Head of caudate nucleus (tissue), 42 donors: ENCODE data around the gene SLC35F1.

Source experiments
- DNase-seq, 42 donors: peaks; one replicate each; pipeline versions ENCODE4 v3.0.0 to v3.0.0-alpha.2; 2020 to 2021; ENCODE audit warnings: mixed read lengths in 7 of 42
- intact Hi-C: fragments of 100-400 bp; cut with DNase I; formaldehyde crosslinking; loops from one replicate; pipeline ENCODE4 v1.15.0; 2022

The SLC35F1 gene

DNA sequence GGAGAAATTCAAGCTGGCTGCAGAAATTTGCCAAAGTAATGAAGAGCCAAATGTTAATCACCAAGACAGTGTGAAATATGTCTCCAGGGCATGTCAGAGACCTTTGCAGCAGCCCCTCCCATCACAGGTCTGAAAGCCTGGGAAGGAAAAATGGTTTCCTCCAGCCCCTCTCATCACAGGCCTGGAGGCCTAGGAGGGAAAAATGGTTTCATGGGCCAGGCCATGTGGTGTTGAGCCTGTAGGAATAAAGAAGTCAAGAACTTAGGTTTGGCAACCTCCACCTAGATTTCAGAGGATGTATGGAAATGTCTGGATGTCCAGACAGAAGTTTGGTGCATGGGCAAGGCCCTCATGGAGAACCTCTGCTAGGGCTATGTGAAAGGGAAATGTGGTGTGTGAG lies 185.0 kb downstream of the SLC35F1 start:
- intact Hi-C loops = no loop called here
- no peak for DNase-seq

- intact Hi-C loops = no loop called here
- no peak for DNase-seq
Observed at GRCh38 chr6:118097576-118097975, 190.5 kb downstream of the SLC35F1 start.

GRCh38 chr6:118100717-118101116 lies 193.7 kb downstream of the SLC35F1 start:
- no peak for DNase-seq

DNA sequence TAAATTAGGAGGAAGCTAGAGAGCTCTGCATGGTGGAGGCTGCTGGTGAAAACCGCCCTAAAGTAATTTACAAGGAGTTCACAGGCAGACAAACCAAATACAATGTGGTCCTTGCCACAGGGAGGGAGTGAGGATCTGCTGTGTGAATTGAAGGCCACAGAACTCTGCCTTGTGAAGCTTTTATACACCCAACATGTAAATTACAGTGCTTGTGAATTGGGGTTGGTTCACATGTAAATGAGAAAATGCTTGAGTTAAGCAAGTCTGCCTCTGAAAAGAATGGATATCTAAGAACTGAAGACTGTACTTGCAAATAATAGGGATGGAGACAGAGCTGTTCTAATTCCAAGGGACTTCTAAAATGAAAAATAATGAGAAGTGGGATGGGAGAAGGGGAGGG lies 194.2 kb downstream of the SLC35F1 start:
- intact Hi-C loops = no loop called here
- peak in 5 of 42 donors; percentile 9 to 38 (median 15) for DNase-seq

More at GRCh38 chr6:118100717-118101116, 193.7 kb downstream of the SLC35F1 start:
- intact Hi-C loops = no loop called here

DNA sequence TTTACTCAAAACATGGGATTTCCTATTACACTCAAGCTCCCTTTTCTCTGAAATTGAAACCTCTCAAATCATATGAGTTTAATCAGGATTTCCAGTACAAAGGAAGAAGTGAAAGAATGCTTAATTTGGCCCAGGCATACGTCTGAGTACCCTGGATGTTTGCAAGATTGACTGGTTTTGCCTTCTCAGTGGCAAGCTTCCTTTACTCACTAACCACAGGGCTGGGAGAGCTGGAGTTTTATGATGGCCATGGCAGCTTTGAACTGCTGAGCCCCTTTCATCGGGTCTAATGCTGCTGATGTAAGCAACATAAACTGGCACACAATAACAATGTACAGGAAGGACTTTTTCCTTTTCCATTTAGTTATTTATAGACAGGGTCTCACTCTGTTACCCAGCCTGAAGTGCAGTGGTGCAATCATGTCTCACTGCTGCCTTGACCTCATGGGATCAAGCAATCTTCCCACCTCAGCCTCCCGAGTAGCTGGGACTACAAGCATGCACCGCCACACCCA lies 194.8 kb downstream of the SLC35F1 start:
- DNase-seq = peak in 5 of 42 donors; percentile 10 to 39 (median 13)
- intact Hi-C loops = no loop called here

DNA sequence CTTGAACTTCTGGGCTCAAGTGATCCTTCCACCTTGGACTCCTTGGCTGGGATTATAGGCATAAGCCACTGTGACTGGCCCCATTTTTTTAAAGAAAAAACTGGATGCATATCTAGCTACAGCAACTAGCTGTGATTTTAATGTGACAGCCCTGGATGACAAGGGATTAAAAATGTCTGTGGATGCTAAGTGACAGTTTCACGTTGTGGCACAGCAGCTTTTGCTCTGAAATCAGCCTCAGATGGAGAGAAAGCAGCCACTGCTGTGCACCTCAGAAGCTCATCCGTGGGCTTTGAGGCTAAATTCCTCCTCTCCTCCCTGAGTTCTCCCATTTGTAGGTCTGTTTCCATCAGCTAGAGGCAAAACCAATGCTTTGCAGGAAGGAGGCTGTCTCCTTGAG lies 195.3 kb downstream of the SLC35F1 start:
- DNase-seq = peak in 19 of 42 donors; percentile 6 to 69 (median 22)
- intact Hi-C loops = no loop called here

GRCh38 chr6:118103381-118104146 lies 196.5 kb downstream of the SLC35F1 start:
- DNase-seq = peak in 1 of 42 donors; percentile 3
- intact Hi-C loops = no loop called here

GRCh38 chr6:118122161-118122725 lies 215.2 kb downstream of the SLC35F1 start:
- intact Hi-C loops = no loop called here
- DNase-seq = peak in 3 of 42 donors; percentile 11 to 43 (median 22)

DNA sequence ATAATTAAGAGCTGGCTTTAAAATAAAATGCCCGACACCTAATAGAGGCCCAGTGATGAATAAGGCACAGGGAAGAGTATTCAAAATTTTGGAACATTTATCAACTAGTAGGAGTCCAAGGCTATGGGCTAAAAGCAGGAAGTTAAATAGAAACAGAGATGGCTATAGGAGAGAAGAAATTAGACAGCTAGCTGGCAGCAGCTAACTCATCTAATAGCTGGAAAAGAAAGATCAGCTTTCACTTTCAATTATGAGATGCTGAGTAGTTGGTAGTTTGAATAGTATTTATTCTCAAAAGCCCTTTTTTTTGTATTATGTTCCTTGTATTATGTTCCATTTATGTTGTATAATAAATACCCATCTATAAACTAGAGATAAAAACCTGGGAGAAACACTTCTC lies 215.7 kb downstream of the SLC35F1 start:
- intact Hi-C loops = no loop called here
- no peak for DNase-seq

- DNase-seq = no peak
- intact Hi-C loops = no loop called here
Observed at GRCh38 chr6:118123503-118124037, 216.5 kb downstream of the SLC35F1 start.

GRCh38 chr6:118124851-118125250 lies 217.8 kb downstream of the SLC35F1 start:
- no peak for DNase-seq
- intact Hi-C loops = no loop called here

DNA sequence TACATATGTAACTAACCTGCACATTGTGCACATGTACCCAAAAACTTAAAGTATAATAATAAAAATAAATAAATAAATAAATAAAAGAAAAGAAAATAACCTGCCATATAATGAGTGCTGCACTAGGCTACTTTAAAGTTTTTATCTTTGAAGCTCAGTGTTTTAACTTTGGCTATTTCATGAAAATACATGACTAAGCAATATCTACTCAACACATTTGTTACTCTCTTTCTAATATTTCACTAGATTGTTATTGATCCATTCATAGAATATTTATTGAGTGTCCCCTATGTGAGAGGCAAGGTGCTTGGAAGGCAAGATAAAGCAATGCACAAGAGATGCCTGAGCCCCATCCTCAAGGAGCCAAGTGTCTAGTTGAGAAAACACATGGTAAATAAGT lies 221.7 kb downstream of the SLC35F1 start:
- no peak for DNase-seq
- intact Hi-C loops = no loop called here

GRCh38 chr6:118134206-118134605 lies 227.1 kb downstream of the SLC35F1 start:
- intact Hi-C loops = no loop called here

GRCh38 chr6:118134736-118135135 lies 227.7 kb downstream of the SLC35F1 start:
- intact Hi-C loops = no loop called here
- no peak for DNase-seq

More at GRCh38 chr6:118134206-118134605, 227.1 kb downstream of the SLC35F1 start:
- DNase-seq = no peak

- DNase-seq = no peak
Observed at GRCh38 chr6:118135371-118135770, 228.3 kb downstream of the SLC35F1 start.

GRCh38 chr6:118141211-118141610 lies 234.1 kb downstream of the SLC35F1 start:
- intact Hi-C loops = no loop called here
- DNase-seq = no peak

More at GRCh38 chr6:118135371-118135770, 228.3 kb downstream of the SLC35F1 start:
- intact Hi-C loops = no loop called here

- DNase-seq = no peak
- intact Hi-C loops = no loop called here
Observed at GRCh38 chr6:118146584-118146983, 239.5 kb downstream of the SLC35F1 start.

DNA sequence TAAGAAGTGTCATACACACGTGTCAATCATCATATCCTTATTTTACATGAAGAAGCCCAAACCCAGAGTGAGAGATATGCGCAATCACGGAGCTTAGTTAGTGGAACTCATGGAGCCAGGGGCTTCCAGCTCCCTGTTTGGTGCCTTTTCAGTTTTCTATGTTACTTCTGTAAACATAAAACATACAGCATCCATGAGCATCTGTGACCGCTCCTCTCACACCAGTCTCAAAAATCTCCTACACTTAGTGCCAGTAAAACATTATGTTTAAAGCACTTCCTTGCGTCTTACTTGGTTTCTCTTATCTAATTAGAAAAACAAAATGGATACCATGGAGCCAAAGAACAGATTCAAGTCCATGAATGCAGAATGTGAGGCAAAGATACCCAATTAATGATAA lies 240.4 kb downstream of the SLC35F1 start:
- intact Hi-C loops = no loop called here
- DNase-seq = no peak

DNA sequence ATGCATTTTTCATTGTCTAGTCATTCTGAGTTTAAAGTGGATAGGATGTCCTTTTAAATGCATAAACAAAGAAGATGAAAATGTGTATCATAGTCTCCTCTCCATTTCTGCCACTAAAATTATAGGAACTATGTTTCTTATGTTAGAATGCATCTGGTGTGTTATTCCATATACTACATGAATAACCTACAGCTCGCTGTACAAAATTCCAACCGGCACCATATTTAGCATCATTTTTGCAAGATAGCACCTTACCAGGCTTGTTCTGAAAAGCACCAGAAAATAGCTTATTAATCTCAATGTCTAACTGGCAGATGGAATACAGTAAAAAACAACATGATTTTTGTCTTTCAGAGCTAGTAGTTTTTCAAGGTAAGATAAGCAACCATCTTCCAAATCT lies 241.5 kb downstream of the SLC35F1 start:
- no peak for DNase-seq
- intact Hi-C loops = no loop called here

GRCh38 chr6:118152524-118152923 lies 245.5 kb downstream of the SLC35F1 start:
- no peak for DNase-seq

More at GRCh38 chr6:118152524-118152923, 245.5 kb downstream of the SLC35F1 start:
- intact Hi-C loops = no loop called here
